Endodermal cell (in vitro differentiated cells): ENCODE results near the gene TMEM72. TPM values are rescaled to one million over a fixed set of nuclear protein-coding genes. Genes with fewer than 3 reads are reported as not detected.

Experiments
- DNase-seq: peaks from one replicate; pipeline ENCODE4 v3.0.0-alpha.2; 2017
- H3K27ac ChIP-seq: 2 replicates; pipeline ENCODE4 v1.5.1; 2013; ENCODE audit warnings: mild to moderate bottlenecking, low read depth, low read length, moderate library complexity
- H3K27me3 ChIP-seq: 2 replicates; pipeline ENCODE4 v1.6.1; 2013; ENCODE audit warnings: mild to moderate bottlenecking, low read length, moderate library complexity; ENCODE audit not compliant: insufficient read depth, control insufficient read depth, poor library complexity, severe bottlenecking
- H3K36me3 ChIP-seq: 2 replicates; pipeline ENCODE4 v1.7.0; 2013; ENCODE audit warnings: mild to moderate bottlenecking, low read length, moderate library complexity; ENCODE audit not compliant: control insufficient read depth, insufficient read depth
- H3K4me1 ChIP-seq: one replicate; pipeline ENCODE4 v1.7.0; 2013; ENCODE audit warnings: low read length; ENCODE audit not compliant: control insufficient read depth, insufficient read depth
- H3K4me3 ChIP-seq: 2 replicates; pipeline ENCODE4 v1.5.1; 2013; ENCODE audit warnings: mild to moderate bottlenecking, low read length, moderate library complexity
- H3K9ac ChIP-seq: 2 replicates; pipeline ENCODE4 v1.6.1; 2013; ENCODE audit warnings: mild to moderate bottlenecking, low read length, moderate library complexity; ENCODE audit not compliant: poor library complexity, severe bottlenecking; ENCODE audit errors: extremely low read depth
- H3K9me3 ChIP-seq: 2 replicates; pipeline ENCODE4 v1.6.1; 2013; ENCODE audit warnings: mild to moderate bottlenecking, low read length, moderate library complexity; ENCODE audit not compliant: control insufficient read depth
- H3K27ac Mint-ChIP-seq: 2 replicates; pipeline ENCODE4 v1.8.0; 2020; ENCODE audit warnings: mixed read lengths
- H3K27me3 Mint-ChIP-seq: 2 replicates; pipeline ENCODE4 v1.8.0; 2021; ENCODE audit warnings: mild to moderate bottlenecking, mixed read lengths; ENCODE audit not compliant: insufficient read depth
- H3K36me3 Mint-ChIP-seq: 2 replicates; pipeline ENCODE4 v1.8.0; 2020; ENCODE audit warnings: low read depth, mixed read lengths
- H3K4me1 Mint-ChIP-seq: 2 replicates; pipeline ENCODE4 v1.8.0; 2020; ENCODE audit warnings: mixed read lengths
- H3K4me3 Mint-ChIP-seq: 2 replicates; pipeline ENCODE4 v1.8.0; 2020; ENCODE audit warnings: mild to moderate bottlenecking, moderate library complexity, mixed read lengths
- H3K9me3 Mint-ChIP-seq: 2 replicates; pipeline ENCODE4 v1.8.0; 2020; ENCODE audit warnings: mild to moderate bottlenecking, mixed read lengths
- CTCF ChIP-seq: fragments of 200-600 bp; sonication (generic); conservative IDR thresholded peaks from 2 replicates; pipeline ENCODE4 v1.5.0; 2021; ENCODE audit warnings: antibody characterized with exemption, mild to moderate bottlenecking
- WGBS, 2 experiments: methylation state at CpG; one replicate each; pipeline versions ENCODE4 v1.1.5 to v1.1.7; 2013; ENCODE audit warnings: missing lambda C conversion rate in 2 of 2, mixed read lengths in 1 of 2; ENCODE audit not compliant: insufficient coverage in 1 of 2, insufficient read length in 1 of 2; 5-methylcytosine and 5-hydroxymethylcytosine counted together
- total RNA-seq, 2 donors: library from RNA; stranded (reverse); fragmentation: NEBNext Ultra II Directional in 1 of 2; extraction: Animal tissue kit (Norgen Biotek cat#: 25700) in 1 of 2; gene quantifications; 2 replicates in 1 of 2; 3 replicates in 1 of 2; pipeline ENCODE4 v1.2.1, GENCODE V29; 2021

Gene TMEM72
- total RNA-seq, 2 donors from 2014 or later: not detected

GRCh38 chr10:44863344-44864047 is 47.6 kb upstream of the TMEM72 start:
- Mint-ChIP-seq H3K27me3 (peaks cover 68% of the 10 kb centered on the region), H3K9me3 (no peaks in the 10 kb centered on the region), H3K4me3 (peak overlapping the region; percentile 63), H3K4me1 (peaks cover 14% of the 10 kb centered on the region), H3K27ac (no peak overlapping the region), H3K36me3 (no peaks in the 10 kb centered on the region)
- DNase-seq: peak; percentile 80
- TF ChIP-seq CTCF: peak; percentile 79
- Histone ChIP-seq H3K27ac (no peak overlapping the region), H3K9ac (no peak overlapping the region), H3K4me3 (no peak overlapping the region), H3K4me1 (no peaks in the 10 kb centered on the region), H3K27me3 (peaks cover 50% of the 10 kb centered on the region), H3K36me3 (no peaks in the 10 kb centered on the region), H3K9me3 (no peaks in the 10 kb centered on the region)
- 87 to 88% methylated on average over 15 of the region's 15 CpGs for WGBS, 2 experiments

- peak overlapping the region; percentile 63 for H3K4me3 Mint-ChIP-seq
- peaks cover 50% of the 10 kb centered on the region for H3K27me3 ChIP-seq
- H3K9ac ChIP-seq: no peak overlapping the region
- no peaks in the 10 kb centered on the region for H3K9me3 ChIP-seq
- peaks cover 14% of the 10 kb centered on the region for H3K4me1 Mint-ChIP-seq
- no peaks in the 10 kb centered on the region for H3K36me3 ChIP-seq
- peak overlapping the region; percentile 84 for H3K4me3 ChIP-seq
- TF ChIP-seq CTCF: no peak
- DNase-seq: peak; percentile 83
- 92 to 98% methylated on average over 12 to 17 of the region's 17 CpGs for WGBS, 2 experiments
- H3K36me3 Mint-ChIP-seq: no peaks in the 10 kb centered on the region
- H3K27ac ChIP-seq: no peak overlapping the region
- H3K27ac Mint-ChIP-seq: peak overlapping the region; percentile 94
- H3K4me1 ChIP-seq: no peaks in the 10 kb centered on the region
- H3K9me3 Mint-ChIP-seq: no peaks in the 10 kb centered on the region
- H3K27me3 Mint-ChIP-seq: peaks cover 70% of the 10 kb centered on the region
Measured at GRCh38 chr10:44864051-44864450, 47.1 kb upstream of the TMEM72 start.

GRCh38 chr10:44864637-44865288 is 46.4 kb upstream of the TMEM72 start:
- 6 to 7% methylated on average over 12 to 42 of the region's 42 CpGs for WGBS, 2 experiments
- DNase-seq: peak; percentile 98
- peaks cover 47% of the 10 kb centered on the region for H3K27me3 ChIP-seq
- H3K4me3 ChIP-seq: peak overlapping the region; percentile 84
- H3K9ac ChIP-seq: peak overlapping the region; percentile 66
- Mint-ChIP-seq H3K27me3 (peaks cover 71% of the 10 kb centered on the region), H3K9me3 (no peaks in the 10 kb centered on the region), H3K4me1 (peaks cover 14% of the 10 kb centered on the region), H3K36me3 (no peaks in the 10 kb centered on the region), H3K27ac (peak overlapping the region; percentile 94), H3K4me3 (peak overlapping the region; percentile 63)
- H3K9me3 ChIP-seq: no peaks in the 10 kb centered on the region
- no peak overlapping the region for H3K27ac ChIP-seq
- TF ChIP-seq CTCF: peak; percentile 99
- no peaks in the 10 kb centered on the region for H3K36me3 ChIP-seq
- H3K4me1 ChIP-seq: no peaks in the 10 kb centered on the region
